ENCODE measurements around the gene LYPD1.

DNA sequence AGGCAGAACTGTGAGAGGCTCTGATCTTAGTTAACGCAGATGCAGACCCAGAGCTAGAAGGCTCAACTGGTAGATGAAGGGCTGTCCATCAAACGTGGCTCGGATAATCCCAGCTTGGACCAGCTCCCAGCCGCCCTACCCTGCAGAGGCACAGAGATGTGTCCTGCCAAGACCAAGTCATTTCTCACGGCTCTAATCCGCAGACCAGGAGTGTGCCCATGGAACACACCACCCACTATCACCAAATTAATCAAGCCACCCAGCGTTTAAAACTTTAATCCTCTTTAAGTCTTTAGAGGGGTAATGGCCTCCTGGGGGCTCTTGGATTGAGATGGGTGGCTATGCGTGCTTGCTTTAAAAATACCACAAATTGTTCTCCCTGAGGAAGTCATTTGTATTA, 17.5 kb downstream of the LYPD1 start:
- TF ChIP-seq, protein P1, sequence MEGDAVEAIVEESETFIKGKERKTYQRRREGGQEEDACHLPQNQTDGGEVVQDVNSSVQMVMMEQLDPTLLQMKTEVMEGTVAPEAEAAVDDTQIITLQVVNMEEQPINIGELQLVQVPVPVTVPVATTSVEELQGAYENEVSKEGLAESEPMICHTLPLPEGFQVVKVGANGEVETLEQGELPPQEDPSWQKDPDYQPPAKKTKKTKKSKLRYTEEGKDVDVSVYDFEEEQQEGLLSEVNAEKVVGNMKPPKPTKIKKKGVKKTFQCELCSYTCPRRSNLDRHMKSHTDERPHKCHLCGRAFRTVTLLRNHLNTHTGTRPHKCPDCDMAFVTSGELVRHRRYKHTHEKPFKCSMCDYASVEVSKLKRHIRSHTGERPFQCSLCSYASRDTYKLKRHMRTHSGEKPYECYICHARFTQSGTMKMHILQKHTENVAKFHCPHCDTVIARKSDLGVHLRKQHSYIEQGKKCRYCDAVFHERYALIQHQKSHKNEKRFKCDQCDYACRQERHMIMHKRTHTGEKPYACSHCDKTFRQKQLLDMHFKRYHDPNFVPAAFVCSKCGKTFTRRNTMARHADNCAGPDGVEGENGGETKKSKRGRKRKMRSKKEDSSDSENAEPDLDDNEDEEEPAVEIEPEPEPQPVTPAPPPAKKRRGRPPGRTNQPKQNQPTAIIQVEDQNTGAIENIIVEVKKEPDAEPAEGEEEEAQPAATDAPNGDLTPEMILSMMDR (IDR thresholded peaks at IDR 0.05) = no peak
- TF ChIP-seq EZH2 (IDR thresholded peaks at IDR 0.05) = no peak
- no peak for TF ChIP-seq EZH2phosphoT487 (IDR thresholded peaks at IDR 0.05)

All from neural progenitor cell (in vitro differentiated cells).